ENCODE measurements around the gene IWS1. TPM values are rescaled to one million over a fixed set of nuclear protein-coding genes. Genes with fewer than 3 reads are reported as not detected.

IWS1 gene
- total and polyA plus RNA-seq, 10 of the 15 experiments (the other 5 are each of a cell fraction or from before 2014, with no cell fraction given) = 21.9 to 68.9 (median 45.8) TPM

DNA sequence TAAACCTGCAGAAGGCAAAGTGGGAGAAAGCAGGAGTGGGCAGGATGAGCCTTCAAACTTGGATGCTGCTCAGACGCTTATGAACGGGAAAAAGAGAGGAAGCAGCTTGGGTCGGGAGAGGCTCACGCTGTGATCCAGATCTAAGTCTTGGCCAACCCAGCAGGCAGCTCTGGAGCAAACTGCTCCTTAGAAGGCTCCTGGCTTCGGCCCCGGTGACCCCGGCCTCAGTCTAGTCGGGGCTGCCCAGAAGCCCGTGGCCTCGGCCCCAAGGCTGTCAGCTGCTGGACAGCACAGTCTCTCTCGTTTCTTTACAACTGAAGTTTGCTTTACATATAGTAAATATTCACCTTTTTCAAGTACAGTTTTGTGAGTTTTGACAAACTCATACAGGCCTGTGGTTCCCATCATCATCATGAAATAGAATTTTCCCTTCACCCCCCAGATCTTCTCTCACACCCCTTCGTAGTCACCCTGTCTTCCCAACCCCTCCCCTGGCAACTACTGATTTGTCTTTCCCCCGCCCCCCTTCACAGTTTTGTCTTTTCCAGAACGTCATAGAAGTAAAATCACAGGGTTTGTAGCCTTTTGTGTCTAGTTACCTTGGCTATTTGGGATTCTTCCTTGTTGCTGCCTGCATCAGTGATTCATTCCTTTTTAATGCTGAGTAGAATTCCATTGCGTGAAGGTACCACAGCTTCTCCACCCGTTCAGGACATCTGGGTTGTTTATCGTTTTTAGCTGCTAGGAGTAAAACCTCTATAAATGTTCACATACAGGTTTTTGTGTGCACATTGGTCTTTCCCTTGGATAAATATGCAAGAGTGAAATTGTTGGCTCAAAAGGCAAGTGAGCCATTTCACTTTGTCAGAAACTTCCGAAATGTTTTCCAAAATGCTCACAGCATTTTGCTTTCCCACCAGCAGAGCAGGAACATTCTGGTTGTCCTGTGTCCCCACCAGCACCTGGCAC lies 44.3 kb upstream of the IWS1 start:
- in situ Hi-C loops (cut with MboI) = no loop called here
- DNase-seq (ENCODE audit: low read depth, low spot score) (no peak), ATAC-seq (no peak), FAIRE-seq (no peak)
- H3K27me3 ChIP-seq (replicated peaks in 1 of 2; ENCODE audit: control insufficient read depth in 2 of 2, insufficient read depth in 2 of 2, low read length in 1 of 2) = no peaks in the 10 kb centered on the region; a peak in 2 of 4 replicates
- ChIA-PET POLR2A (no interaction called here), CTCF (no interaction called here), RAD21 (ENCODE audit: unreplicated experiment) (no interaction called here), SMC1A (ENCODE audit: uncharacterized antibody, unreplicated experiment) (no interaction called here)
- H3K79me2 ChIP-seq (ENCODE audit: control insufficient read depth, insufficient read depth, low read length) = no peaks in the 10 kb centered on the region
- BruUV-seq (replicated peaks) = no TSS peak
- no peak for TF ChIP-seq ZNF622 (IDR thresholded peaks at IDR 0.05)
- TF ChIP-seq, protein P1, sequence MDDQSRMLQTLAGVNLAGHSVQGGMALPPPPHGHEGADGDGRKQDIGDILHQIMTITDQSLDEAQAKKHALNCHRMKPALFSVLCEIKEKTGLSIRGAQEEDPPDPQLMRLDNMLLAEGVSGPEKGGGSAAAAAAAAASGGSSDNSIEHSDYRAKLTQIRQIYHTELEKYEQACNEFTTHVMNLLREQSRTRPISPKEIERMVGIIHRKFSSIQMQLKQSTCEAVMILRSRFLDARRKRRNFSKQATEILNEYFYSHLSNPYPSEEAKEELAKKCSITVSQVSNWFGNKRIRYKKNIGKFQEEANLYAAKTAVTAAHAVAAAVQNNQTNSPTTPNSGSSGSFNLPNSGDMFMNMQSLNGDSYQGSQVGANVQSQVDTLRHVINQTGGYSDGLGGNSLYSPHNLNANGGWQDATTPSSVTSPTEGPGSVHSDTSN (IDR thresholded peaks at IDR 0.05; ENCODE audit: insufficient replicate concordance, low read depth, low read length) = no peak
- TF ChIP-seq FOXK2 (IDR thresholded peaks at IDR 0.05) = no peak
- no peak for TF ChIP-seq RELA (IDR thresholded peaks at IDR 0.05; ENCODE audit: borderline replicate concordance, partially characterized antibody)
- TF ChIP-seq, protein P2, sequence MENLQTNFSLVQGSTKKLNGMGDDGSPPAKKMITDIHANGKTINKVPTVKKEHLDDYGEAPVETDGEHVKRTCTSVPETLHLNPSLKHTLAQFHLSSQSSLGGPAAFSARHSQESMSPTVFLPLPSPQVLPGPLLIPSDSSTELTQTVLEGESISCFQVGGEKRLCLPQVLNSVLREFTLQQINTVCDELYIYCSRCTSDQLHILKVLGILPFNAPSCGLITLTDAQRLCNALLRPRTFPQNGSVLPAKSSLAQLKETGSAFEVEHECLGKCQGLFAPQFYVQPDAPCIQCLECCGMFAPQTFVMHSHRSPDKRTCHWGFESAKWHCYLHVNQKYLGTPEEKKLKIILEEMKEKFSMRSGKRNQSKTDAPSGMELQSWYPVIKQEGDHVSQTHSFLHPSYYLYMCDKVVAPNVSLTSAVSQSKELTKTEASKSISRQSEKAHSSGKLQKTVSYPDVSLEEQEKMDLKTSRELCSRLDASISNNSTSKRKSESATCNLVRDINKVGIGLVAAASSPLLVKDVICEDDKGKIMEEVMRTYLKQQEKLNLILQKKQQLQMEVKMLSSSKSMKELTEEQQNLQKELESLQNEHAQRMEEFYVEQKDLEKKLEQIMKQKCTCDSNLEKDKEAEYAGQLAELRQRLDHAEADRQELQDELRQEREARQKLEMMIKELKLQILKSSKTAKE (IDR thresholded peaks at IDR 0.05; ENCODE audit: low read depth, poor library complexity, severe bottlenecking) = no peak
- TF ChIP-seq NBN (IDR thresholded peaks at IDR 0.05) = no peak
- no peaks in the 10 kb centered on the region for H3K36me3 ChIP-seq (ENCODE audit: control insufficient read depth in 2 of 2, insufficient read depth in 2 of 2, low read length in 1 of 2)
- H3K9me3 ChIP-seq (replicated peaks; ENCODE audit: control insufficient read depth, insufficient read depth, low read length) = no peaks in the 10 kb centered on the region
- WGBS (ENCODE audit: insufficient coverage, insufficient replicate concordance, low lambda C conversion rate, missing lambda C conversion rate) = 67% methylated on average over 18 of the region's 18 CpGs
- no peak overlapping the region for H3K4me2 ChIP-seq (ENCODE audit: control insufficient read depth, insufficient read depth)
- peaks cover 9% of the 10 kb centered on the region for H3K4me1 ChIP-seq (ENCODE audit: control insufficient read depth, insufficient read depth, low read length)
- H4K20me1 ChIP-seq (ENCODE audit: control insufficient read depth, insufficient read depth) = no peaks in the 10 kb centered on the region
- intact Hi-C loops (cut with micrococcal nuclease; ENCODE audit: unreplicated experiment) = no loop called here
- H3K9ac ChIP-seq (ENCODE audit: control insufficient read depth, insufficient read depth, low read length) = no peak overlapping the region
- H3K4me3 ChIP-seq = no peak overlapping the region
- no peak overlapping the region for H2AFZ ChIP-seq (ENCODE audit: control insufficient read depth, low read depth, low read length)
- H3K27ac ChIP-seq (ENCODE audit: control insufficient read depth, insufficient read depth) = no peak overlapping the region

Data from GM12878 (cell line).